ENCODE measurements around the gene SETBP1. TPM values are rescaled to one million over a fixed set of nuclear protein-coding genes. Genes with fewer than 3 reads are reported as not detected.

The SETBP1 gene
- total and polyA plus RNA-seq, 2 of the 13 experiments (the other 11 are each of a cell fraction or from before 2014, with no cell fraction given), result 0.18 to 0.65 TPM

DNA sequence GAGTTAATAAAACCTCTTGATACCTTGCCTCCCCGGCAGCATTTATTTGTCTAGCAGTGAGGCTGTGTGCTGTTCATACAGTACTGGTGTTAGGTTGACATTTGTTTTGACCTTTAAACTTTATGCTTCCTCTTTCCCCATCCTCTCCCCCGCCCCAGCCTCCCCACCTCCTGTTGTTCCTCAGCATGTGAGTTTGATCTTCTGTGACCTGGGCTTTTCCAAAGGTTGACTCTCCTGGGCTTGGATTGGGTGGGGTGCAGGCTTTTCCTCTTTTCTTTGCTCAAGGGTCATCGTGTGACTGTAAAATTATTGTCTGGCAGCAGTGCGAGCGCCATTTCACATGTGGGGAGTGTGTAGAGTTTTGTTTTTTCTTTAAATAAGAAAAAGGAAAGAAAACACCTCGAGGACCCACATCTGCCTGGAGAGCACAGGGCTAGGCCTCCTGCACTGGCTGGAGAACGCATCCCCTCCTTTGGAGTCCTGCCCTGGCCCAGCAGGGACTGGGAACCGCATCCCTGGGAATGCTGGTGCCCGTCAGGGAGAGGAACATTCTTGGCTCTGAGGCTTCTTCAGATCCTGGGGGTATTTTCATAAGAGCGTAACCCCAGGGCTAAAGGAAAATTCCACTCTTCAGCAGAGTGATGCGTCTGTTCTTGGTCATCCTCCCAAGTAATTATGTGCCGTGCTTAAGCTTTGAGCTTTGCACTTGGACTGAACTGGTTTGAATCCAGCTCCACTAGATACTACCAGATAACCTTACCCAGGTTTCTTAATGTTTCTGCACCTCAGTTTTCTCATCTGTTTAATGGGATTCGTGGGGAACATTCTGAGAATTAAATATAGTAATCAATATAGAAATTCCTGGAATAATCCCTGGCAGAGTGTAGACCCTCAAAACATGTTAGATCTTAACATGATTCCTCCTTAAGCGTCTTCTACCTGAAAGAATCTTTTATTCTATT is 91.5 kb downstream of the SETBP1 start (continued):
- TF ChIP-seq, protein P1, sequence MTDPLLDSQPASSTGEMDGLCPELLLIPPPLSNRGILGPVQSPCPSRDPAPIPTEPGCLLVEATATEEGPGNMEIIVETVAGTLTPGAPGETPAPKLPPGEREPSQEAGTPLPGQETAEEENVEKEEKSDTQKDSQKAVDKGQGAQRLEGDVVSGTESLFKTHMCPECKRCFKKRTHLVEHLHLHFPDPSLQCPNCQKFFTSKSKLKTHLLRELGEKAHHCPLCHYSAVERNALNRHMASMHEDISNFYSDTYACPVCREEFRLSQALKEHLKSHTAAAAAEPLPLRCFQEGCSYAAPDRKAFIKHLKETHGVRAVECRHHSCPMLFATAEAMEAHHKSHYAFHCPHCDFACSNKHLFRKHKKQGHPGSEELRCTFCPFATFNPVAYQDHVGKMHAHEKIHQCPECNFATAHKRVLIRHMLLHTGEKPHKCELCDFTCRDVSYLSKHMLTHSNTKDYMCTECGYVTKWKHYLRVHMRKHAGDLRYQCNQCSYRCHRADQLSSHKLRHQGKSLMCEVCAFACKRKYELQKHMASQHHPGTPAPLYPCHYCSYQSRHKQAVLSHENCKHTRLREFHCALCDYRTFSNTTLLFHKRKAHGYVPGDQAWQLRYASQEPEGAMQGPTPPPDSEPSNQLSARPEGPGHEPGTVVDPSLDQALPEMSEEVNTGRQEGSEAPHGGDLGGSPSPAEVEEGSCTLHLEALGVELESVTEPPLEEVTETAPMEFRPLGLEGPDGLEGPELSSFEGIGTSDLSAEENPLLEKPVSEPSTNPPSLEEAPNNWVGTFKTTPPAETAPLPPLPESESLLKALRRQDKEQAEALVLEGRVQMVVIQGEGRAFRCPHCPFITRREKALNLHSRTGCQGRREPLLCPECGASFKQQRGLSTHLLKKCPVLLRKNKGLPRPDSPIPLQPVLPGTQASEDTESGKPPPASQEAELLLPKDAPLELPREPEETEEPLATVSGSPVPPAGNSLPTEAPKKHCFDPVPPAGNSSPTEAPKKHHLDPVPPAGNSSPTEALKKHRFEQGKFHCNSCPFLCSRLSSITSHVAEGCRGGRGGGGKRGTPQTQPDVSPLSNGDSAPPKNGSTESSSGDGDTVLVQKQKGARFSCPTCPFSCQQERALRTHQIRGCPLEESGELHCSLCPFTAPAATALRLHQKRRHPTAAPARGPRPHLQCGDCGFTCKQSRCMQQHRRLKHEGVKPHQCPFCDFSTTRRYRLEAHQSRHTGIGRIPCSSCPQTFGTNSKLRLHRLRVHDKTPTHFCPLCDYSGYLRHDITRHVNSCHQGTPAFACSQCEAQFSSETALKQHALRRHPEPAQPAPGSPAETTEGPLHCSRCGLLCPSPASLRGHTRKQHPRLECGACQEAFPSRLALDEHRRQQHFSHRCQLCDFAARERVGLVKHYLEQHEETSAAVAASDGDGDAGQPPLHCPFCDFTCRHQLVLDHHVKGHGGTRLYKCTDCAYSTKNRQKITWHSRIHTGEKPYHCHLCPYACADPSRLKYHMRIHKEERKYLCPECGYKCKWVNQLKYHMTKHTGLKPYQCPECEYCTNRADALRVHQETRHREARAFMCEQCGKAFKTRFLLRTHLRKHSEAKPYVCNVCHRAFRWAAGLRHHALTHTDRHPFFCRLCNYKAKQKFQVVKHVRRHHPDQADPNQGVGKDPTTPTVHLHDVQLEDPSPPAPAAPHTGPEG (CRISPR knock-in tag; IDR thresholded peaks at IDR 0.05), result no peak
- TF ChIP-seq ZNF44 (CRISPR knock-in tag; IDR thresholded peaks at IDR 0.05), result no peak
- TF ChIP-seq MYNN (CRISPR knock-in tag; IDR thresholded peaks at IDR 0.05; ENCODE audit: low read depth), result no peak
- no peak for TF ChIP-seq CBX1 (IDR thresholded peaks at IDR 0.05; ENCODE audit: low read depth)
- TF ChIP-seq, protein P2, sequence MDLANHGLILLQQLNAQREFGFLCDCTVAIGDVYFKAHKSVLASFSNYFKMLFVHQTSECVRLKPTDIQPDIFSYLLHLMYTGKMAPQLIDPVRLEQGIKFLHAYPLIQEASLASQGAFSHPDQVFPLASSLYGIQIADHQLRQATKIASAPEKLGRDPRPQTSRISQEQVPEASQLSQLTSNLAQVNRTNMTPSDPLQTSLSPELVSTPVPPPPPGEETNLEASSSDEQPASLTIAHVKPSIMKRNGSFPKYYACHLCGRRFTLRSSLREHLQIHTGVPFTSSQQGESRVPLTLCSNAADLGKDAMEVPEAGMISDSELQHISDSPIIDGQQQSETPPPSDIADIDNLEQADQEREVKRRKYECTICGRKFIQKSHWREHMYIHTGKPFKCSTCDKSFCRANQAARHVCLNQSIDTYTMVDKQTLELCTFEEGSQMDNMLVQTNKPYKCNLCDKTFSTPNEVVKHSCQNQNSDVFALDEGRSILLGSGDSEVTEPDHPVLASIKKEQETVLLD (CRISPR knock-in tag; IDR thresholded peaks at IDR 0.05; ENCODE audit: low read depth), result no peak
- TF ChIP-seq ZNF549 (CRISPR knock-in tag; IDR thresholded peaks at IDR 0.05), result no peak
- peak; percentile 69; the same call in 1 of the 2 replicates for TF ChIP-seq MED1 (CRISPR knock-in tag; IDR thresholded peaks at IDR 0.05)
- no peak for TF ChIP-seq FOXJ3 (CRISPR knock-in tag; IDR thresholded peaks at IDR 0.05; ENCODE audit: borderline replicate concordance)
- no peak for TF ChIP-seq ZNF772 (CRISPR knock-in tag; IDR thresholded peaks at IDR 0.05)
- peak; percentile 60 for TF ChIP-seq POGZ (CRISPR knock-in tag; IDR thresholded peaks at IDR 0.05)
- TF ChIP-seq, protein P3, sequence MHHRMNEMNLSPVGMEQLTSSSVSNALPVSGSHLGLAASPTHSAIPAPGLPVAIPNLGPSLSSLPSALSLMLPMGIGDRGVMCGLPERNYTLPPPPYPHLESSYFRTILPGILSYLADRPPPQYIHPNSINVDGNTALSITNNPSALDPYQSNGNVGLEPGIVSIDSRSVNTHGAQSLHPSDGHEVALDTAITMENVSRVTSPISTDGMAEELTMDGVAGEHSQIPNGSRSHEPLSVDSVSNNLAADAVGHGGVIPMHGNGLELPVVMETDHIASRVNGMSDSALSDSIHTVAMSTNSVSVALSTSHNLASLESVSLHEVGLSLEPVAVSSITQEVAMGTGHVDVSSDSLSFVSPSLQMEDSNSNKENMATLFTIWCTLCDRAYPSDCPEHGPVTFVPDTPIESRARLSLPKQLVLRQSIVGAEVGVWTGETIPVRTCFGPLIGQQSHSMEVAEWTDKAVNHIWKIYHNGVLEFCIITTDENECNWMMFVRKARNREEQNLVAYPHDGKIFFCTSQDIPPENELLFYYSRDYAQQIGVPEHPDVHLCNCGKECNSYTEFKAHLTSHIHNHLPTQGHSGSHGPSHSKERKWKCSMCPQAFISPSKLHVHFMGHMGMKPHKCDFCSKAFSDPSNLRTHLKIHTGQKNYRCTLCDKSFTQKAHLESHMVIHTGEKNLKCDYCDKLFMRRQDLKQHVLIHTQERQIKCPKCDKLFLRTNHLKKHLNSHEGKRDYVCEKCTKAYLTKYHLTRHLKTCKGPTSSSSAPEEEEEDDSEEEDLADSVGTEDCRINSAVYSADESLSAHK (CRISPR knock-in tag; IDR thresholded peaks at IDR 0.05; ENCODE audit: borderline replicate concordance), result no peak
- no peak for TF ChIP-seq ATF7-NPFF (CRISPR knock-in tag; IDR thresholded peaks at IDR 0.05; ENCODE audit: low read depth)
- peak; percentile 39; the same call in 1 of the 2 replicates for TF ChIP-seq ERF (CRISPR knock-in tag; IDR thresholded peaks at IDR 0.05)
- no peak for TF ChIP-seq ZNF446 (CRISPR knock-in tag; IDR thresholded peaks at IDR 0.05)
- TF ChIP-seq MBNL3 (CRISPR knock-in tag; conservative IDR thresholded peaks at IDR 0.05), result no peak
- TF ChIP-seq ZNF253 (CRISPR knock-in tag; IDR thresholded peaks at IDR 0.05; ENCODE audit: borderline replicate concordance), result no peak
- TF ChIP-seq, protein P4, sequence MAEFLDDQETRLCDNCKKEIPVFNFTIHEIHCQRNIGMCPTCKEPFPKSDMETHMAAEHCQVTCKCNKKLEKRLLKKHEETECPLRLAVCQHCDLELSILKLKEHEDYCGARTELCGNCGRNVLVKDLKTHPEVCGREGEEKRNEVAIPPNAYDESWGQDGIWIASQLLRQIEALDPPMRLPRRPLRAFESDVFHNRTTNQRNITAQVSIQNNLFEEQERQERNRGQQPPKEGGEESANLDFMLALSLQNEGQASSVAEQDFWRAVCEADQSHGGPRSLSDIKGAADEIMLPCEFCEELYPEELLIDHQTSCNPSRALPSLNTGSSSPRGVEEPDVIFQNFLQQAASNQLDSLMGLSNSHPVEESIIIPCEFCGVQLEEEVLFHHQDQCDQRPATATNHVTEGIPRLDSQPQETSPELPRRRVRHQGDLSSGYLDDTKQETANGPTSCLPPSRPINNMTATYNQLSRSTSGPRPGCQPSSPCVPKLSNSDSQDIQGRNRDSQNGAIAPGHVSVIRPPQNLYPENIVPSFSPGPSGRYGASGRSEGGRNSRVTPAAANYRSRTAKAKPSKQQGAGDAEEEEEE (CRISPR knock-in tag; IDR thresholded peaks at IDR 0.05; ENCODE audit: borderline replicate concordance), result no peak
